GM20431 (cell line): ENCODE results near the gene ZNF205.

Experiments
- in situ Hi-C: fragments of 300-500 bp; cut with MseI, MboI; formaldehyde crosslinking; loops from one replicate; pipeline ENCODE4 v1.15.0; 2020; ENCODE audit warnings: low sequenced_read_pairs; ENCODE audit not compliant: unreplicated experiment

Gene ZNF205

DNA sequence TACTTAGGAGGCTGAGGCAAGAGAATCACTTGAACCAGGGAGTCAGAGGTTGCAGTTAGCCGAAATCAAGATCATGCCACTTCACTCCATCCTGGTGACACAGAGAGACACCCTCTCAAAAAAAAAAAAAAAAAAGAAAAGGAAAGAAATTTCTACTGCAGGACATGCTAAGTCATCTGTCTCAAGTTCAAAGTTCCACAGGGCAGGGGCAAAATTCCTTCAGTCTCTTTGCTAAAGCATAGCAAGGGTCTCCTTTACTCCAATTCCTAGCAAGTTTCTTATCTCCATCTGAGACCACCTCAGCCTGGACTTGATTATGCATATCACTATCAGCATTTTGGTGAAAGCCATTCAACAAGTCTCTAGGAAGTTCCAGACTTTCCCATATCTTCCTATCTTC, 27.9 kb upstream of the ZNF205 start:
- in situ Hi-C loops: no loop called here

DNA sequence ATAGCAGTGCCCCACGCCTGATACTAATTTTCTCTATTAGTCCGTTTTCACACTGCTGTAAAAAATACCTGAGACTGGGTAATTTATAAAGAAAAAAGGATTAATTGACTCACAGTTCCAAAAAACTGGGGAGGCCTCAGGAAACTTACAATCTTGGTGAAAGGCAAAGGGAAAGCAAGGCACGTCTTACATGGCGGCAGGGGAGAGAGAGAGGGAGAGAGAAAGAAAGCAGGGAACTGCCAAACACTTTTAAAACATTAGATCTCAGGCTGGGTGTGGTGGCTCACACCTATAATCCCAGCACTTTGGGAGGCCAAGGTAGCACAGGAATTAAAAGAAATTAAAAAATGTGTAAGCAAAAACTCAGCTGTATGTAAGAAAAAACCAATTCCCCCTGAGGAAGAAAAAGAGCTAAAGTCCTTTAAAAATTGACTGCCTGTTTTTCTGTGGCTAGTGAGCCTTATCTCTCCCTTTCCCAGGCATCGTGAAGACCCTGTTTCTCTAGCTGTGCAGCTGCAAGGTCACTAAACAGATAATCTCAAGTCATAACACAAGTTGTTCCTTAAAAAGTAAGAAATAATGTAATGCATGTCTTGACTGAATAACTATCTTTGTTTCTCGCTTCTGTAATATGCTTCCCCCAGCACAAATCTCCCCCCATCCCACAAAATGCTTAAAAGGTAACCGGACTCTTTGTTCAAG, 27.3 kb upstream of the ZNF205 start:
- in situ Hi-C loops: no loop called here

DNA sequence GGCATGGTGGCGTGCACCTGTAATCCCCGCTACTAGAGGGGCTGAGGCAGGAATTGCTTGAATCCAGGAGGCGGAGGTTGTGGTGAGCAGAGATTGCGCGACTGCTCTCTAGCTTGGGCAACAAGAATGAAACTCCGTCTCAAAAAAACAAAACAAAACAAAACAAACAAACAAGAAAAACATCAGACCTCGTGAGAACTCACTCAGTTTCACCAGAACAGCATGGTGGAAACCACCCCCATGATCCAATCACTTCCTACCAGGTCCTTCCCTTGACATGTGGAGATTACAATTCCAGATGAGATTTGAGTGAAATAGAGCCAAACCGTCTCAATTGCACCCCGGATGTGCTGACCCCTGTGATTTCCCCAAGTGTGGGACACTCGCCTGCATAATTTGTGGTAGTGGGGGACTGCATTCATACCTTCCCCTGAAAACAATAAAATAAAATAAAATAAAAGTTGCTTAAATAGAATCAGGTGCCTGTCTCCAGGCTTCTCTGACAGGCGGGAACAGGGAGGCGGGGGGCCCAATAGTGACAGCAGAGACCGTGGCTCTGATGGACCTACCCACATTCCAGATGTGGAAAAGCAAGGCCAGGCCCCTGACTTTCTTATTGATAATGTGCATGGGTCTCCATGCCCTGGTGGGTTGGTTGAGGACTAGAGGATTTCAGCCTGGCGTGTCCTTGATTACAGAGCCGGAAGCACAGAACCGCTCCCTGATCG, 26.4 kb upstream of the ZNF205 start:
- in situ Hi-C loops: no loop called here

DNA sequence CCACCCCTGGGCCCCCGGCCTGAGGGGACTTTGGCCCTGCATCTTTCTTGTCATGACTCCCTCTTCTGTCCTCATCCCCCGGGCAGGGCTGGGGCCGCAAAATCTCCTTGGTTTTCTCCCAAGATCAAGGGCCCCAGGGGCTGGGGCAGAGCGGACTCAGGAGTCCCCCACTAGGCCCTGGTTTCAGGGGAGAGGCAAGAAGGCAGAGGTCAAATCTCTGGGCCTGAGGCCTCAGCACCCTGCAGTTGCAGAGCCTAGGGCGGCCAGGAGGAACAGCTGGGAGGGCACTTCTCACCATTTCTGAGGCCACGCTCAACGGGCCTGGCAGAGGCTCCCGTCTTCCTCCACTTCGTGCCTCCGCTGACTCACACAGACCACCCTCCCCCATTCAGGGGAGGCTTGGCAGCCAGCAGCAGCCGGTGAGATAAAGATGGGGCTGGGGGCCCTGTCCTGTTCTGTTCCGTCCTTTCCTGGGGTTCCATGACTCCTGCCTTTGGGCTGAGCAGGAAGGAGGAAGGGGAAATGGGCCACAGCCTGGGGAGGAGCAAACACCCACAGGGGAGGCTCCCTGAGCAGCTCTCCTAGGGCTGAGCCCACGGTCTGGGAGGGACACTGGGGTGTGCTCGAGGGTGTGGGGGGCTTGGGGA, 25.7 kb upstream of the ZNF205 start:
- in situ Hi-C loops: no loop called here

DNA sequence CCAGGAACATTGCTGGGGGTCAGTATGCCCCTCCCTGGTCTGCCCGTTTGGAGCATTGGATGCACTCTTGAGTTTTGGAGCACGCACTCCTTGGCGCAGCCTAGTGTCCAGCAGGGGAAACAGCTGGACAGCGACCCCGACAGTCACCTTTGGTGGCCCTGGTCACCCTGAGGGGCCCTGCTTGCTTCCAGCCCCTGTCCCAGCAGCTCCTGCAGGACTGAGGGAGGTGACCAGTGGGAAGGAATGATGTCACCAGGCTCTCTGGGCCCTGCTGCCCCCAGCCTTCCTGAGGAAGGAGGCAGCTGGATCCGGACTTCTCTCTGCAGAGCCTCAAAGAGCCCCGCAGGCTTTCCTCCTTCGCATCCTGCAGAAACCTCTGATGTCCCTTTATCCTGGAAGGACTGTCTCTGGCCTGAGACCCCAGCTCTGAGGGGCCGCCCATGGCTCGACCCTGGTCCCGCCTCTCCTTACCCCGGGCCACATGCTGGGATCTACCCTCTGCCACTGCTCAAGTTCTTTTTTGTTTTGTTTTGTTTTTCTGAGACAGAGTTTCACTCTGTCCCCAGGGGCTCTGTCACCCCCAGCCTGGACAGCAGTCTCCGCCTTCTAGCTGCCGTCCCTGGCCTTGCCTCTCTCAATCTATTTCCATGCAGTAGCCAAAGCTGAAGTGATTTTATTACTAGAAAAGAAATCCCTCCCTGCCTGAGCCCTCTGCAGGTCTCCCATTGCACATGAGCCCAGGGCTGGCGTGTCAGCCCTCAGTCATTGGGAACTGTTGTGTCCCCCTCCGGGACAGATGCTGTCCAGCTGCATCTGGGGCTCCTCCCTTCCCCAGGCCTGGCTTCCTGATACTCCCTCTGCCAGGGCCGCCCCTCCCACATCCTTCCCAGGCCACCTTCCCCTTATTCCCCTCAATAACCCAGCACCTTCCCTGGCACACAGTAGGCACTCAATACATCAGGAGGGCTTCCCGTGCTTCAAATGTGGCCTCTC, 24.8 kb upstream of the ZNF205 start:
- in situ Hi-C loops: no loop called here

DNA sequence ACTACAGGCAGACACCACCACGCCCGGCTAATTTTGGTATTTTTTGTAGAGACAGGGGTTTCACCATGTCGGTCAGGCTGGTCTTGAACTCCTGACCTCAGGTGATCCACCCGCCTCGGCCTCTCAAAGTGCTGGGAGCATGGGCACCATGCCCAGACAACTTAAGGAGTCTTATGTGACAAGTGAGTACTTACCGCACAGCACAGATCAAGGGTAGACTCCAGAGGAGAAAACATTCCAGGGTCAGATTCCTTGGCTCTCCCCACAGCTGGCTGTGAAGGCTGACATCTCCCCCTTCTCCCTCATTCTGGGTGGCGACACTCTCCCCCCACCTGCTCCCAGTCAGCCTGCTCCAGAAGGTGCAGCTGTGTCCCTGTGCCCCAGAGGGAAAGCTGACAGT, 23.9 kb upstream of the ZNF205 start:
- in situ Hi-C loops: no loop called here

DNA sequence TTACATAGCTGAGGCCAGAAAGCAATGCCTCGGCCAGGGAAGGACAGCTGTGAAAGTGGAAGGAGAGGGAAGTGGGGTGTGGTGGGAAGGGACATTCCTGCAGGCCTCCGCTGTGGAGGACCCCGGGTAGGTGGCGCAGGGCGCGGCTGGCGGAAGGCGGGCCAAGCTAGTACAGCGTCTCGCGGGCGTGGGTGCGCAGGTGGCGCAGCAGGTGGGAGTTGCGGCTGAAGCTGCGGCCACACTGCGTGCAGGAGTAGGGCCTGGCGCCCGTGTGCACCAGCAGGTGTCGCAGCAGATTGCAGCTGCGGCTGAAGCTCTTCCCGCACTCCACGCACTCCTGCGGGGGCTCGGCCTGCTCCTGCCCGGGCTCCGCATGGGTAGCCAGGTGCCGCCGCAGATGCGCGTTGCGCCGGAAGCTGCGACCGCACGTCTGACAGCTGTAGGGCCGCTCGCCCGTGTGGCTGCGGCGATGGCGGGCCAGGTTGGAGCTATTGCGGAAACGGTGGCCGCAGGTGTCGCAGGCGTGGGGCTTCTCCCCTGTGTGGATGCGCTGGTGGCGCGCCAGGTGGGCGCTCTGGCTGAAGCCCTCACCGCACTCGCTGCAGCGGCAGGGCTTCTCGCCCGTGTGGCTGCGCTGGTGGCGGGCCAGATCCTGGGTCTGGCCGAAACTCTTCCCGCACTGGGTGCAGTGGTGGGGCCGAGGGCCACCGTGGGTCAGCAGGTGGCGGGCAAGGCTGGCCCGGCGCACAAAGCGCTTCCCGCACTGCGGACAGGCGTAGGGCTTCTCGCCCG, 23.3 kb upstream of the ZNF205 start:
- in situ Hi-C loops: no loop called here

DNA sequence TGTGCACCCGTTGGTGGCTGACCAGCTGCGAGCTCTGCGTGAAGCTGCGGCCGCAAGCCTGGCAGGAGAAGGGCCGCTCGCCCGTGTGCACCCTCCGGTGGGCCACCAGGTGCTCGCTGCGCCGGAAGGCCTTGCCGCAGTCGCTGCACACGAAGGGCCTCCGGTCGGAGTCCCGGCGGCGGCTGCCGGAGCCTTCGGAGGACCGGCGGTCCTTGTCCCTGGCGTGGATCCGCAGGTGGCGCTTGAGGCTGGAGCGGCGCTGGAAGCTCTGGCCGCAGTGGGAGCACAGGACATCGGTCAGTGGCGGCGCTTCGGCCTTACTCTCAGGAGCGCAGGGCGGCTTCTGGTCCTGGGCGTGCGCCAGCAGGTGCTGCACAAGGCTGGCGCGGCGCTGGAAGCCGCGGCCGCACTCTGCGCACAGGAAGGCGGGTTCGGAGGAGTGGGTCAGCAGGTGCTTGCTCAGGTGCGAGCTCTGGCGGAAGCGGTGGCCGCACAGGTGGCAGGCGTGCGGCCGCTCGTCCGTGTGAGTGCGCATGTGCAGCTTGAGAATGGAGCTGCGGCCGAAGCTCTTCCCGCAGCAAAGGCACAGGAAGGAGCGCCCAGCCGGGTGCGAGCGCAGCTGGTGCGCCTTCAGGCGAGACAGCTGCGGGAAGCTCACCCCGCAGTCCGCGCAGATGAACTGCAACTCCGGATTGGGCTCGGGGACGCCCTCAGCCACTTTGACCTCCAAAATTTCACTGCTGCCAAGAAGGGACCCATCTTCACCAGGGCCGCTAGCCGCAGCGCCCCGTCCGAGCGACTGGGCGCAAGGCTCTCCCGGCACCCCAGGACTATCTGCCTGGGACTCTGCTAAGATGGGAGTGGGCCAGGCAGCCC, 22.4 kb upstream of the ZNF205 start:
- in situ Hi-C loops: no loop called here

DNA sequence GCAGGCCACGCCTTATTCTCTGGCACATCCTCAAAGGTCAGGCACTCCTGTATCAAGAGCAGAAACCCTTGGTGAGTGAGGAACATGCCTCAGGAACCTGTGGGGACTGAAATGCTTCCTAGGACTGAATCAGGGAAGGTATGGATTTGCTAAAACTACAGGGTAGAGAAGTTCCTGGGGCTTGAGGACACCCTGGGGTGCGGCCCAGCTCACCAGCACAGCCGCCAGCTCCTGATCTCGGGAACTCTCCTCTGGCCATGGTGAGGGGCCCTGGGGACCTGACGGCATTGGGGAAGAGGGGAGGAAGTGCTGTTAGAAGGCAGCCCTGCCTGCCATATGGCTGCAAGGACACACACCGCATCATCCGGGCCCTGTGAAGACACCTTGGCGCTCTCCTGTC, 20.8 kb upstream of the ZNF205 start:
- in situ Hi-C loops: no loop called here

DNA sequence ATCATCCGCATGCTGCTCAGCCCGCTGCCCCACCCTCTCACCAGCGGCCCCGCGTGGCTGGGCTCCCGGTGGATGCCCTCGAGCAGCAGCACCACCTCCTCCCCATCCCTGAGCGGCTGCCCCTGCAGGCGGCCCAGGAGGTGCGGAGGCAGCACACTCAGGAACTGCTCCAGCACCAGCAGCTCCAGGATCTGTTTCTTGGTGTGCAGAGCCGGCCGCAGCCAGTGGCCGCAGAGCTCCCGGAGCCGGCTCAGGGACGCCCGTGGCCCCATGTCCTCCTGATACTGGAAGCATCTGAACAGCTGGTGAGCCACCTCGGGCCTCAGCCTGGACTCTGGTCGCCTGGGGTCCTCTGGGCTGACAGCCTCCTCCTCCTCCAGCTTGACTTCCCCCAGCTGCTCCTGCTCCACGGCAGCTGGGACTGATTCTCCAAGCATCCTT, 19.9 kb upstream of the ZNF205 start:
- in situ Hi-C loops: no loop called here

DNA sequence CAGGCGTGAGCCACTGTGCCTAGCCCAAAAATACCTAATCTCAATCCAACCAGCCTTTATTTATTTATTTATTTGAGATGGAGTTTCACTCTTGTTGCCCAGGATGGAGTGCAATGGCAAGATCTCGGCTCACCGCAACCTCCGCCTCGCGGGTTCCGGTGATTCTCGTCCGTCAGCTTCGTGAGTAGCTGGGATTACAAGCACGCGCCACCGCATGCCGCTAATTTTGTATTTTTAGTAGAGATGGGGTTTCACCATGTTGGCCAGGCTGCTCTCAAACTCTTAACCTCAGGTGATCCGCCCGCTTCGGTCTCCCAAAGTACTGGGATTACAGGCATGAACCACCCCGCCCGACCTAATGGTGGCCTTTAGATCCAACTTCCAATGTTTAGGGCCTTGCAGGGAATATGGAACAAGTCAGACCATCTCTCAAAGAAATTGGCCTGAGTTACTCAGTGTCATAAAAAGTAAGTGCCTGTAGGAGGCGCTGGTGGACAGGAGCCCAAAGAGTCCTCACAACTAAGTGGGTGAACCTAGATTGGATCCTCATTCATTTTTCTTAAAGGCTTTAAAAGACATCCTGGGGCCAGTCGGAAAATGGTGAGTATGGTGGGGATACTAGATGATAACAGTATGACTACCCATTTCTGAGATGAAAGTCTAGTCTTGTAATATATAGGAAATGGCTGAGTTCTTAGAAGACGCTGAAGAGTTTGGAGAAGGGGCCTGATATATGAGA, 17.9 kb upstream of the ZNF205 start:
- in situ Hi-C loops: no loop called here

DNA sequence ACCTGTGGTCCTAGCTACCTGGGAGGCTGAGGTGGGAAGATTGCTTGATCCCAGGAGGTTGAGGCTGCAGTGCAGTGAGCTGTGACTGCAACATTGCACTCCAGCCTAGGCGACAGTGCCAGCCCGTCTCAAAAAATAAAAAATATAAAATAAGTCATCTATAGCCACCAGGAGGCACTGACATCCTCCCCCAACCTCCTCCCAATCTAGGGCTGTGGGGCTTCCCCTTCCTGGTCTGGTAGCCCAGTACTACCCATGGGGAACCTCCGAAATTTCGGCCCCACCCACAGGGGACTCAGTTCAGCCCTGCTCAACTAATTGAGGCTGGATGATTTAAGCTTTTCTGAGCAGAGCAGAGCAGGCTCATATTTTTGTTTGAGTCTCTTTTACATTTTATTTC, 16.5 kb upstream of the ZNF205 start:
- in situ Hi-C loops: no loop called here

DNA sequence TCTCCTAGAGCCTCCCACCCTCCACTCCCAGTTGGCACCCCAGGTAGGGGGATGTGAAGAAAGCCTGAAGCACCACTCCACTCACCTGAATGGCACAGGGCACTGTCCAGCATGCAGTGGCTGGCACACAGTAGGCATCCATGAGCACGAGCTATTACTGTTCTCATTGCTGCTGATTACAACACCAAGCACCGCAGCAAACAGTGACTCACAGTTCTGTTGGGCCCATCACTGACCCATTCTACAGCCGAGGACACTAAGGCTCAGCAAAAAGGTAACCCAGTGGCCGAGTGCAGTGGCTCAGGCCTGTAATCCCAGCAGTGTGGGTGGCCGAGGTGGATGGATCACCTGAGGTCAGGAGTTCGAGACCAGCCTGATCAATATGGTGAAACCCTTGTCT, 16.0 kb upstream of the ZNF205 start:
- in situ Hi-C loops: no loop called here

DNA sequence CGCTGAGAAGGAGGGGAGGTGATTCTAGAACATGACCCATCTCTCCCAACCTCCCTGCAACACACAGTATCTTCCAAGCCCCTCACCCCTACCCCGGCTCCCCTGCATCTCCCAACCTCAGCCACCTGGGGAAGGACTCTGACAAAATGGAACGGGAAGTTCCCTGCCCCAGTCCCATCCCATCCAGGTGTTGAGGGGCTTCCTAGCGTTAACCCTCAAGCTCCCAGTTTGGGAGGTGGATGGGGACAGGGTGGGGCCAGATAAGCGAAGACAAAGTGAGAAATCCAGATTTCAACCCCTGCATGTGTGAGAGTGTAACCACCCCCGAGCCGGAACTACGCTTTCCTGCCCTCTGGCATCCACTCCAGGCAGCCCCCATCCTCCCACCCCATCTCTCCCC, 15.1 kb upstream of the ZNF205 start:
- in situ Hi-C loops: no loop called here

DNA sequence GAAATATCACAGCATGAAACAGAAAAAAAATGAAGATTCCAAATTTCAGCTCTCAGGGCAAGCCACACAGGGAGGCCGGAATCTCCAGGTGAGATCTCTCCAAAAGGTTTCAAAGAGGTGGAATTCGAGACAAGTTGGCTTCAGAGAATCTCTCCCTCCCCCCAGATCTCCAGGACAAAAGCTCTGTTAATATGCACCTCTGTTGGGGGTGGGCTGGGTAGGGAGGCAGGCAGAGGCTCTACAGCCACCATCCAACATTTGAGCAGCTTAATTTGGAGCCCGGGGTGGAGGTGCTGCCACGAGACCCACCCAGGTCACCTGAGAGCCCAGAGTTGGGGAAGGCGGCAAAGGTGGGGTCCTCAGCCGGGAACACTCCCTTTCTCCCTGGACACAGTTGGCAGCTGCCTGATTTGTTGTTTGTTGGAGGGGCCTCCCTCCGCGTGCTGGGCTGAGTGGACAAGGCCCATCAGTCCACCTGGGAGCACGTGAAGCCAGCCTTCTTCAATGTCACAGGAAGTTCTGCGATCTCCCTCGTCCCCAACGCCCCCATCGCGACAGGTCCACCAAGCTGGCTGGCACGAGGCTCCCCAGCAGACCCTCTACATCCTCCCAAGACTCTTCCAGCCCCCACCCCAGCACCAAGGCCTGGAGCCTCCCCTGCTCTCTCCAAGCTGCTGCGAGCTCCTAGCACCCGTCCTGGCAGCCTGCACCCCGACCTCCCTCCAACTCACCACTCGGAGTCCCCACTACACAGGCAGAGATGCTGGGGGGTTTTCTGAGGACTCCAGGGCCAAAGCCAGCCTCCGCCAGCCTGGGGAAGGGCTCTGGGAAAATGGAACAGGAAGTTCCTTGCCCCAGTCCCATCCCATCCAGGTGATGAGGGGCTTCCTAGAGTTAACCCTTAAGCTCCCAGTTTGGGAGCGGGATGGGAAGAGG, 13.7 kb upstream of the ZNF205 start, which contains the start of gene ZSCAN10:
Gene ZSCAN10, minus strand, starts transcription at position 836 of the 936 bp plus-strand sequence. CDS start 6,357 bp downstream, outside the sequence.
- in situ Hi-C loops: no loop called here

DNA sequence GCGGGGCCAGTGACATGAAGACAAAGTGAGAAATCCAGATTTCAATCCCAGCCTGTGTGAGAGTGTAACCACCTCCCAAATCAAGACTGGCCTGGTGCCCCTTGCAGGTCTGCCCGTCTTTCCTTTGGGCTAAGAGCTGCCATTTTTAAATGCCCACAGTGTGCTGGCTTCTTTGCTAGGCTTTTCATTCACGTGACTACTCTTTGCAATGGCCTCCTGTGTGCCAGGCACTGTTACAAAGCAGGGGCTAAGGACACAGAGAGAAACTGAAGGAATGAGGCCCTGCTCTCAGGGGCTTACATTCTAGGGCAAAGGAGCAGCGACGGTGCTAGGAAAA, 13.0 kb upstream of the ZNF205 start:
- in situ Hi-C loops: no loop called here
